ACC112 (cell line): Measurements from ENCODE around the gene CD7.

Source experiments
- H2AFZ ChIP-seq: fragments of 200-600 bp; sonication (generic); one replicate; pipeline ENCODE4 v1.6.0; 2017; ENCODE audit warnings: antibody characterized with exemption, low read length; ENCODE audit not compliant: unreplicated experiment
- H3K27ac ChIP-seq: fragments of 200-600 bp; sonication (generic); 2 replicates; pipeline ENCODE4 v1.5.1; 2014; ENCODE audit warnings: low read depth, mild to moderate bottlenecking, antibody characterized with exemption, low read length, moderate library complexity
- H3K27me3 ChIP-seq: fragments of 200-600 bp; sonication (generic); 2 replicates; pipeline ENCODE4 v1.6.1; 2014; ENCODE audit warnings: mild to moderate bottlenecking, antibody characterized with exemption, low read length, moderate library complexity, mixed read lengths; ENCODE audit not compliant: insufficient read depth
- H3K36me3 ChIP-seq: fragments of 200-600 bp; sonication (generic); 2 replicates; pipeline ENCODE4 v1.6.1; 2016; ENCODE audit warnings: mild to moderate bottlenecking, antibody characterized with exemption, low read length, moderate library complexity, mixed read lengths; ENCODE audit not compliant: insufficient read depth
- H3K4me1 ChIP-seq: fragments of 200-600 bp; sonication (generic); one replicate; pipeline ENCODE4 v1.6.1; 2016; ENCODE audit warnings: low read length, mixed read lengths; ENCODE audit not compliant: insufficient read depth, unreplicated experiment, control insufficient read depth
- H3K4me3 ChIP-seq: fragments of 200-600 bp; sonication (generic); 2 replicates; pipeline ENCODE4 v1.5.1; 2014; ENCODE audit warnings: mild to moderate bottlenecking, low read depth, low read length
- H3K79me2 ChIP-seq: fragments of 200-600 bp; sonication (generic); one replicate; pipeline ENCODE4 v1.6.0; 2016; ENCODE audit warnings: low read length; ENCODE audit not compliant: control insufficient read depth, unreplicated experiment, insufficient read depth

The CD7 gene

GRCh38 chr17:82292251-82293154 is 24.9 kb downstream of the CD7 start:
- Histone ChIP-seq H3K4me3 (peak overlapping the region; percentile 87), H3K27me3 (no peaks in the 10 kb centered on the region), H3K27ac (peak overlapping the region; percentile 98), H3K79me2 (peaks cover 5% of the 10 kb centered on the region), H3K4me1 (peaks cover 50% of the 10 kb centered on the region), H2AFZ (no peak overlapping the region), H3K36me3 (no peaks in the 10 kb centered on the region)

GRCh38 chr17:82291582-82292250 is 25.7 kb downstream of the CD7 start:
- Histone ChIP-seq H2AFZ (no peak overlapping the region), H3K4me1 (peaks cover 44% of the 10 kb centered on the region), H3K79me2 (peaks cover 5% of the 10 kb centered on the region), H3K27ac (peak overlapping the region; percentile 98), H3K36me3 (no peaks in the 10 kb centered on the region), H3K27me3 (no peaks in the 10 kb centered on the region), H3K4me3 (peak overlapping the region; percentile 87)

- no peak overlapping the region for H3K4me3 ChIP-seq
- no peaks in the 10 kb centered on the region for H3K79me2 ChIP-seq
- peaks cover 31% of the 10 kb centered on the region for H3K4me1 ChIP-seq
- no peaks in the 10 kb centered on the region for H3K27me3 ChIP-seq
- H3K27ac ChIP-seq, result peak overlapping the region; percentile 74
- H2AFZ ChIP-seq, result no peak overlapping the region
- no peaks in the 10 kb centered on the region for H3K36me3 ChIP-seq
Measured at GRCh38 chr17:82287868-82288801, 29.3 kb downstream of the CD7 start.

GRCh38 chr17:82287013-82287867 is 30.2 kb downstream of the CD7 start:
- no peaks in the 10 kb centered on the region for H3K36me3 ChIP-seq
- no peaks in the 10 kb centered on the region for H3K27me3 ChIP-seq
- peaks cover 40% of the 10 kb centered on the region for H3K4me1 ChIP-seq
- no peaks in the 10 kb centered on the region for H3K79me2 ChIP-seq
- peak overlapping the region; percentile 74 for H3K27ac ChIP-seq
- no peak overlapping the region for H3K4me3 ChIP-seq
- no peak overlapping the region for H2AFZ ChIP-seq

GRCh38 chr17:82285141-82285540 is 32.3 kb downstream of the CD7 start:
- H3K4me3 ChIP-seq, result no peak overlapping the region
- H2AFZ ChIP-seq, result no peak overlapping the region
- no peaks in the 10 kb centered on the region for H3K36me3 ChIP-seq
- H3K4me1 ChIP-seq, result peaks cover 55% of the 10 kb centered on the region
- peak overlapping the region; percentile 19; the same call in 1 of the 2 replicates for H3K27ac ChIP-seq
- no peaks in the 10 kb centered on the region for H3K79me2 ChIP-seq
- no peaks in the 10 kb centered on the region for H3K27me3 ChIP-seq

- Histone ChIP-seq H2AFZ (no peak overlapping the region), H3K4me1 (peaks cover 40% of the 10 kb centered on the region), H3K27me3 (no peaks in the 10 kb centered on the region), H3K4me3 (0 out of 2 replicates have a peak overlapping the region, but pooled peaks have one; percentile 24), H3K36me3 (no peaks in the 10 kb centered on the region), H3K79me2 (no peaks in the 10 kb centered on the region), H3K27ac (peak overlapping the region; percentile 73)
Measured at GRCh38 chr17:82283208-82283749, 34.1 kb downstream of the CD7 start.

- Histone ChIP-seq H3K27me3 (no peaks in the 10 kb centered on the region), H3K4me3 (peak overlapping the region; percentile 24; the same call in 1 of the 2 replicates), H3K27ac (peak overlapping the region; percentile 73), H2AFZ (no peak overlapping the region), H3K36me3 (no peaks in the 10 kb centered on the region), H3K4me1 (peaks cover 33% of the 10 kb centered on the region), H3K79me2 (no peaks in the 10 kb centered on the region)
Measured at GRCh38 chr17:82282239-82283207, 34.9 kb downstream of the CD7 start.

- no peaks in the 10 kb centered on the region for H3K27me3 ChIP-seq
- H3K4me3 ChIP-seq, result no peak overlapping the region
- H3K36me3 ChIP-seq, result no peaks in the 10 kb centered on the region
- no peaks in the 10 kb centered on the region for H3K79me2 ChIP-seq
- H3K4me1 ChIP-seq, result peaks cover 32% of the 10 kb centered on the region
- peak overlapping the region; percentile 73 for H3K27ac ChIP-seq
- H2AFZ ChIP-seq, result no peak overlapping the region
Measured at GRCh38 chr17:82281502-82282238, 35.7 kb downstream of the CD7 start.
